Testis (tissue), 2 donors: ENCODE data around the gene TPRN.

ENCODE experiments used
- POLR2A ChIP-seq: fragments of 450-650 bp; IDR thresholded peaks from one replicate; pipeline ENCODE4 v1.6.1; 2017; ENCODE audit warnings: antibody characterized with exemption, mild to moderate bottlenecking, moderate library complexity
- TF ChIP-seq, protein P1 (sequence below), 3 experiments: fragments of 450-650 bp in 2 of 3; fragments of 200-600 bp in 1 of 3; sonication (generic) in 1 of 3; IDR thresholded peaks; one replicate each; pipeline ENCODE4 v1.5.1; 2016 to 2019; ENCODE audit warnings: antibody characterized with exemption in 3 of 3, mild to moderate bottlenecking in 2 of 3, moderate library complexity in 1 of 3

GRCh38 chr9:137150617-137151457 lies 49.7 kb downstream of the TPRN start:
- TF ChIP-seq, protein P1, sequence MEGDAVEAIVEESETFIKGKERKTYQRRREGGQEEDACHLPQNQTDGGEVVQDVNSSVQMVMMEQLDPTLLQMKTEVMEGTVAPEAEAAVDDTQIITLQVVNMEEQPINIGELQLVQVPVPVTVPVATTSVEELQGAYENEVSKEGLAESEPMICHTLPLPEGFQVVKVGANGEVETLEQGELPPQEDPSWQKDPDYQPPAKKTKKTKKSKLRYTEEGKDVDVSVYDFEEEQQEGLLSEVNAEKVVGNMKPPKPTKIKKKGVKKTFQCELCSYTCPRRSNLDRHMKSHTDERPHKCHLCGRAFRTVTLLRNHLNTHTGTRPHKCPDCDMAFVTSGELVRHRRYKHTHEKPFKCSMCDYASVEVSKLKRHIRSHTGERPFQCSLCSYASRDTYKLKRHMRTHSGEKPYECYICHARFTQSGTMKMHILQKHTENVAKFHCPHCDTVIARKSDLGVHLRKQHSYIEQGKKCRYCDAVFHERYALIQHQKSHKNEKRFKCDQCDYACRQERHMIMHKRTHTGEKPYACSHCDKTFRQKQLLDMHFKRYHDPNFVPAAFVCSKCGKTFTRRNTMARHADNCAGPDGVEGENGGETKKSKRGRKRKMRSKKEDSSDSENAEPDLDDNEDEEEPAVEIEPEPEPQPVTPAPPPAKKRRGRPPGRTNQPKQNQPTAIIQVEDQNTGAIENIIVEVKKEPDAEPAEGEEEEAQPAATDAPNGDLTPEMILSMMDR (IDR thresholded peaks at IDR 0.05), result no peak
- no peak for TF ChIP-seq POLR2A
